Measurements from ENCODE around the gene DENND1A. TPM values are rescaled to one million over a fixed set of nuclear protein-coding genes. Genes with fewer than 3 reads are reported as not detected.

Gene DENND1A
- total and polyA plus RNA-seq, 8 donors: 4.4 to 109 (median 21.4) TPM

DNA sequence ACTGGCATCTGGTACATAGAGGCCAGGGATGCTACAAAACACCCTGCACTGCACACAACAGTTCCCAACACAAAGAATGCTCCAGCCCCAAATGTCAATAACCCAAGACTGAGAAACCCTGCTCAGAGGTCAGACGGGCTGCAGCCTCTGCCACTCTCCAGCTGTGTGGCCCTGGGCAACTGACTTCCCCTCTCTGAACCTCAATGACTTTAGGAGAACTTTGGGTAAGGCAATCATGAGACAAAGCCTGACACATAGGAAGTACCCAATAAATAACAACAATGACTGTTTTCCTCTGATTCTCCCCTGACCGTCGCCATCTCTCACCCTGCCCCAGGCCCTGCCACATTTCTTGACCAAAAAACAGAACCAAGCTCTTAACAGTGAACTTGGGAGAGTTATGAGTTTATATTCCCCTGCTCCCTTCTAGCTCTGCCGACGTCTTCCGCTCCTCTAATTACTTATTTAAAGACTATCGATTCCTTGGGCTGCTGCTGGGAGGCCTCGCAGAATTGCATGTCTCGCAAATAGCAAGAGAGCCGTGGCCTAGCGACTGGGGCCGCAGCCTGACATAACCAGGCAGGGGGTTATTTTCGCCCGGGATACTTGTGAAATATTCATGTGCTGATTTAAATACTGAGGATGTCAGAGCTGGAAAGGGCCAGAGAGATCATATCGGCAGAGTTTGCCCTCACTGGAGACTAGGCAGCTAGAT lies 598.4 kb downstream of the DENND1A start:
- intact Hi-C loops (cut with DNase I; ENCODE audit: low total_unique reads): no loop called here
- TF ChIP-seq POLR2AphosphoS5 (IDR thresholded peaks at IDR 0.05) (no peak), POLR2A (IDR thresholded peaks at IDR 0.05) (no peak), EP300 (IDR thresholded peaks at IDR 0.05) (no peak)
- TF ChIP-seq, protein P1, sequence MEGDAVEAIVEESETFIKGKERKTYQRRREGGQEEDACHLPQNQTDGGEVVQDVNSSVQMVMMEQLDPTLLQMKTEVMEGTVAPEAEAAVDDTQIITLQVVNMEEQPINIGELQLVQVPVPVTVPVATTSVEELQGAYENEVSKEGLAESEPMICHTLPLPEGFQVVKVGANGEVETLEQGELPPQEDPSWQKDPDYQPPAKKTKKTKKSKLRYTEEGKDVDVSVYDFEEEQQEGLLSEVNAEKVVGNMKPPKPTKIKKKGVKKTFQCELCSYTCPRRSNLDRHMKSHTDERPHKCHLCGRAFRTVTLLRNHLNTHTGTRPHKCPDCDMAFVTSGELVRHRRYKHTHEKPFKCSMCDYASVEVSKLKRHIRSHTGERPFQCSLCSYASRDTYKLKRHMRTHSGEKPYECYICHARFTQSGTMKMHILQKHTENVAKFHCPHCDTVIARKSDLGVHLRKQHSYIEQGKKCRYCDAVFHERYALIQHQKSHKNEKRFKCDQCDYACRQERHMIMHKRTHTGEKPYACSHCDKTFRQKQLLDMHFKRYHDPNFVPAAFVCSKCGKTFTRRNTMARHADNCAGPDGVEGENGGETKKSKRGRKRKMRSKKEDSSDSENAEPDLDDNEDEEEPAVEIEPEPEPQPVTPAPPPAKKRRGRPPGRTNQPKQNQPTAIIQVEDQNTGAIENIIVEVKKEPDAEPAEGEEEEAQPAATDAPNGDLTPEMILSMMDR (IDR thresholded peaks at IDR 0.05): no peak
- no peak overlapping the region for H3K27ac ChIP-seq
- no peak overlapping the region for H3K4me3 ChIP-seq
- no peaks in the 10 kb centered on the region for H3K9me3 ChIP-seq
- WGBS, 5 donors: 89 to 91% (median 91%) methylated on average over 14 to 15 of the region's 15 CpGs
- no peaks in the 10 kb centered on the region for H3K27me3 ChIP-seq
- peaks cover 13 to 35% (median 27%) of the 10 kb centered on the region in 4 donors for H3K4me1 ChIP-seq
- DNase-seq: no peak
- H3K36me3 ChIP-seq: no peaks in the 10 kb centered on the region

Small RNAs within 50 kb of the gene (small RNA-seq; reads per million reads assigned to genes)
- gene MIR601: 0 reads per million in 4 donors
- 0 reads per million in 4 donors for gene MIR7150

Other genes starting within 250 kb of the DENND1A start
- gene LHX2, start 81.6 kb upstream of the DENND1A start, total RNA-seq: under 1 TPM in 1 of 5 donors, not detected in 4; 0.18 TPM
- gene LHX2, start 81.6 kb upstream of the DENND1A start, polyA plus RNA-seq: not detected